HG03442 (cell line): ENCODE results near the gene KCNQ1.
A peak's percentile ranks its signal among the peaks of the same experiment; 100 is the strongest.

ENCODE experiments used
- ATAC-seq: cut with Tn5 transposase; IDR thresholded peaks from one replicate; pipeline ENCODE4 v1.9.1; 2021; ENCODE audit warnings: mild to moderate bottlenecking, moderate library complexity; ENCODE audit not compliant: unreplicated experiment

KCNQ1 gene

DNA sequence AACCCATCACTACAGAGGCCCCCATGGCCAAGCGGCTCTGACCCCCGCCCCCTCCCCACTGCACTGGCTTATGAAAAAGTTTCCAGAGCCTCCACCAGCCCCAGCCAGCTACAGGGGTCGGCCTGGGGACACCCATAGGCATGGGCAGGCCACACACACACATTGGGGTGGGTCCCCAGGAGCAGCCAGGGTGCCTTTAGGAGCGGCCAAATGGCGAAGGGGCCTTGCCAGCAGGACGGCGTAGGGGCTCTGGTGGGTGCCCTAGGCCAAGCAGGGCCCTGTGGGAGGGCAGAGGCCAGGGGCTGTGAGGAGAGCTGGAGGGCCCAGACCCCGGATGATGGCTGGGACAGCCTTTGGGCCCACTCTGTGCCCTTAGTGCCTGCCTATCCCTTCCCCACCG is 34.2 kb upstream of the KCNQ1 start:
- ATAC-seq, result no peak

DNA sequence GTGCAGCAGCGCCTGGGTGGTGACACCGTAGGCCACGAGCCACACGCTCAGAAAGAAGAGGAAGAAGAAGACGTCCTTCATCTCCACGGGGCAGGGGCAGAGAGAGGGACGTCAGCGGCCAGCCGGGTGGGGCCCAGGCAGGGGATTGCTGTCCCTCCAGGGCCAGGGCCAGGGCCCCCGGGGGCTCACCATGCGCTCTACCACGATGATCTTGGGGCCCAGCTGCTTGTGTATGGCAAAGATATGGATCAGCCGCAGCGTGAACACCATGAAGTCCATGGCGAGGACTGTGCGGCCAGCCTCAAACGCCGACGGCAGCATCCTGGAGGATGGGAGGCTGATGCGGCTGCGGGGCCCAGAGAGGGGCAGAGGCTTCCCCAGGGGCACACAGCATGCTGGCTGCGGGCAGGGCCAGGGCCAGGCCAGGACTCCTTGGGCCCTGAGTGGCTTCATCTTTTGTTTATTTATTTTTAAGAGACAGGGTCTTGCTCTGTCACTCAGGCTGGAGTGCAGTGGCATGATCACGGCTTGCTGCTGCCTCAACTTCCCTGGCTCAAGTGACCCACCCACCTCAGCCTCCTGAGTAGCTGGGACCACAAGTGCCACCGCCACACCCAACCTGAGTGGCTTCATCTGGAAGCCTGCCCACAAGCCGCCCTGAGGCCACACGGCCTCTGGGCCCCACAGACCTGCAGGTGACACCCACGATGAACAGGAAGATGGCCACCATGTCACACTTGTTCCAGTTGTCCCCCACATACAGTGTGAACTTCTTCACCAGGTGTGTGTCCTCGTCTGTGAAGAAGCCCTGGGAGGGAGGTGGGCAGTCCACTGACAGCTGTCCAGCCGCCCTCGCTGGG is 33.1 kb upstream of the KCNQ1 start:
- ATAC-seq, result no peak

DNA sequence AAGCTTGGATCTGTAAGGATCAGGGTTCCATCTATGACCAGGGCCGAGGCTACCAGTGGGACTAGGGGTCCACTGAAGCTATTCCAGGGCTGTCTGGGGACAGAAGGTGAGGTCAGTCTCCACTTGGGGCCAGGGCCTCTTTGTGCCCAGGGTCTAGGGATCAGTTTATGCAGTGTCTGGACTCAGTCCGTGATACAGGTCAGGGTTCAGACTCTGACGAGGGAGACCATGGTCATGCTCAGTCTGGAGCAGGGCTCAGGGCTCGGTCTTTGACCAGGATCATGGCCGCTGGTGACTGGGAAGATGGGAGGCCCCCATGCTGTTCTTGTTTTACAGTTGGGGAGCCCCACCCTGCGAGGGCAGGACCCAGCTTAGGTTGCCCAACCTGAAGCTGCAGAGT is 32.5 kb upstream of the KCNQ1 start:
- ATAC-seq, result no peak

DNA sequence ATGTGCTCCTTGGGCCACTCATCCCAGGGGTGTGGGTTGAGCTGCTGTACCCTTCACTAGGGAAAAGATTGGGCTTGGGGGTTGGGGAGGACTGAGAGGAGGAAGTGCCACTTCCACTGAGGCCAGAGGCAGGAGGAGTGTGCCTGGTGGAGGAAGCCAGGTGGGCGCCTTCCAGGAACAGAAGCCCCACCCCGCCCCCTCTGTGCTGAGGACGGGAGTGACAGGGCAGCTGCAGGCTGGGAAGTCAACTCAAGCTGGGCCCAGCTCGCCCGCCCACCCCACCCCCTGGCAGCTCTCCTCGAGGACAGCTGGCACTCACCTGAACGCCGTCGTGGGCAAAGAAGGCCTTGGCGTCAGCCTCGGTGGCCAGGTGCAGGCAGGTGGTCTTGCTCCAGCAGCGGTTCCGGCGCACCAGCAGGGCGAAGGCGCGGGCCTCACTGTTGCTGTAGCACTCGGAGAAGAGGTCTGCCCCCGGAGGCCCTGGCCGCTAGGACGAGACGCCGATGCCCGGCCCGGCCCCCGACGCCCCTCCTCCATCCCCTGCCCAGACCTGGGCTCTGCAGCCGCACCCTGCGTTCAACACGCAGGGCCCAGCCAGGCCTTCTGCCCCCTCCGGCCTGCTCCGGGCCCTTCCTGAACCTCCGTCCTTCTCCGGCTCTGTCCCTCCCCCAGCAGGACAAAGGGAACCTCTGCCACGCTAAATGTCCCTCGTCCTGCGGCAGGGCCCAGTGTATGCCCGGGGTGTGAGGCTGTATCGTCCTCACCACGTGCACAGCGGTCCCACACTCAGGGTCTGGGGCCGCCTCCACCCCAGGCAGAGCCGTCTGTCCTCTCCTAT is 30.8 kb upstream of the KCNQ1 start:
- ATAC-seq, result no peak

DNA sequence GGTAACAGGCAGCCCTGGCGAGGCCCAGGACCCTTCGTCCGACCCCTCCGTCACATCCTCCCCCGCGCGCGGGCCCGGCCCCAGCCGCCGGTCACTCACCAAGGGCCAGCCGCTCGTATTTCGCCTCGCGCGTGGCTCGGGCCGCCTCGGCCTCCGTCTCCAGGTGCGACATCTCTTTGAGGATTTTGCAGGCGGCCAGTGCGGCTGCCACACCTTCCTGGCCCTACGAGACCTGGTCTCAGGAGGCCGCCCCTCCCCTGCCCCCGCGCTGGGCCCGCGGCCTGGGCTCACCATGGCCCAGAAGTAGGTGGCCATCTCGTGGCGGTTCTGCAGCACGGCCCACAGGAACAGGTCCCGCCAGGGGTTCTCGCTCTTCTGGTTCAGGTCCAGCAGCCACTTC is 30.2 kb upstream of the KCNQ1 start:
- no peak for ATAC-seq

DNA sequence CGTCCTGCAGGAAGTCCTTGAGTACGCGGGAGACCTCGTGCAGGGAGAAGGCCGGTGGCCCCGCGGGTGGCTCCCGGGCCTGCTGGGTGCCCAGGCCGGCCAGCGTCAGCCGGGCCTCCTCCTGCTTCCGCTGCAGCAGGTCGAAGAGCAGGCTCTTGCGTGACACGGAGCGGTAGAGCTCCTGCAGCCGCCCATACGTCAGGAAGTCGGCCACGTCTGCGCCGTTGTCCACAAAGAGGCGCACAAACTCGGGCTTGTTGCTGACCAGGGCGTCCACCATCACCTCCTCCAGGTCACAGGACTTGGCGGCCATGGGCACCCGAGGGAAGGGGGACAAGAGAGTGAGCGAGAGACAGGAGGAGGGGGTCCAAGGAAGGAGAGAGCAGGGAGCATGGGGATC is 29.6 kb upstream of the KCNQ1 start:
- no peak for ATAC-seq

DNA sequence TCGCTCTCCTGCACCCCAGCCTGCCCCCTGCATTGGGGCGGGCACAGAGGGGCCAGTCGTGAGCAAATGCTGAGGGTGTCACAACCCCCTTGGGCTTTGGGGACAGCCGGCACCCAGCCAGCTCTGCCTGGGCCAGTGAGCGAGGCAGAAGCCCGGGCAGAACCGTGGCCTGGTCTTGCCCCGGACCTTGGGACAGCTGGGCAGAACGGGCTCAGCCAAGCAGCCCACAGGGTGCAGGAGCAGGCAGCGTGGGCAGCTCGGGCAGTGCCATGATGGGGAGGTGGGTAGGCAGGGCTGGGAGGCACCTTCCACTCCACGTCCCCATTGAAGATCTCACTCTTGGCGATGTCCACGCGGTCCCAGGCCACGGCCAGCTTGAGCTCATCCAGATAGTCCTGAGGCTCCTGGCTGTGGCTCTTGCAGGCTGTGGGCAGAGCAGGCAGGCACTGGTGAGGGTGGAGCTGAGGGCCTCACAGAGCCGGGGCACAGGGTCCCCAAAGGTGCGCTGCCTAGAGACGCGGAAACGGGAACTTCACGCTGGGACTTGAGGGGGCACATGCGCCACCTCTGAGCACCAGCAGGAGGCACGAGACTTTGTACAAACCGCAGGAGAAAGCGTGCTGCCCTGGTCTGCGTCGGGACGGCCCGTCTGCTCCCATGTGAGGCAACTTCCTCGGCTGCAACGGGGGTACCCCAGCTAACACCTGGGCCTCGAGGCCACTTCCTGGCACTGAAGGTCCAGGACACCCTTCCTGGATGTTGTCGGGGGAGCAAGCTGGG is 29.0 kb upstream of the KCNQ1 start:
- no peak for ATAC-seq

DNA sequence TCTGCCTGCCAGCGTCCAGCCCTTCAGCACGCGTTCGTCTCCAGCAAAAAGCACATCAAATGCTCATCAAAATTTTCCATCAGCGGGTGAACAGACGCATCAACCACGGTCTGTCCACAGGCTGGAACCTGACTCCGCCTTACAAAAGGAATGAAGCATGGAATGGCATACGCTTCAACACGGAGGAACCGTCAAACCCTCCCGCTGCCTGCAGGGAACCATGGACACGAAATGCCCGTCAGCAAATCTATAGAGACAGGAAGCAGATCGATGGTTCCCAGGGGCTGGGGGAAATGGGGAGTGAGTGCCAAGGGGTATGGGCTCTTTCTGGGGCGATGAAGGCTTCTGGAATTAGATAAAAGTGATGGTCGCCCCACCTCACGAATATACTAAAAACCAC is 28.0 kb upstream of the KCNQ1 start:
- no peak for ATAC-seq

DNA sequence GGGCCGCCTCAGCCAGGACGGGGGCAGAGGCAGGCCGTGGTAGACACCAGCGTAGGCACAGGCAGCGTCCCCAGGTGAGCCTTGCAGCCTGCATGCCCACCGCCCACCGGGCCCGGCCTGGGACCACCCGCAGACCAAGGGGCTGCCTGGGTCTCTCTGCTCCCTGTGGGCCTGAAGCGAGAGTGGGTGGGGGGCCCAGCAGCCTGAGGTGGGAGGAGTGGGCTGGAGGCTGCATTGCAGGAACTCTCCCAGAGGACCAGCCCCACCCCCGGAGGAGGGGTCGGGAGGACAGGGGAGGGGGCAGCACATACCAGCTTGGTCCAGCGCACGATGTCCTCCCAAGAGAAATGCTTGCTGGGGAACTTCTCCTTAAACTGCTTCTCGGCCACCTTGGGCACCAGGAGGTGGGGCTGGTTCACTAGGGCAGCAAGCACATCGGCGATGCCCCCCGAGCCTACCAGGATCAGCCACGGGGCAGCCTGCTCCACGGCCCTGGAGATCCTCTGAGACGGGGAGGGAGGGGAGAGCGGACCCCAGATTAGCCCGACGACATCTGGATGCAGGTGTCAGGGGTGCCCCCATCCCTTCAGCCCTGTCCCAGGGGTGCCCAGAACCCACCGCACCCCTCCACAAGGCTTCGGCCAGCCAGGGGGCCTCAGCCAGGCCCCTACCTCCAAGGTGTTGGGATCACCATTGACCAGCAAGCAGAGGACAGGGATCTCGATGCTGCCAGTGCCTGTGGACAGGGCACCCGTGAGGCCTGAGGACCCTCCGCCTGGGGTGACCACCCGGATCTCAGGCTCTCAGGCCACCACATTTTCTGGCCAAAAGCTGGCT is 26.7 kb upstream of the KCNQ1 start:
- ATAC-seq, result no peak

DNA sequence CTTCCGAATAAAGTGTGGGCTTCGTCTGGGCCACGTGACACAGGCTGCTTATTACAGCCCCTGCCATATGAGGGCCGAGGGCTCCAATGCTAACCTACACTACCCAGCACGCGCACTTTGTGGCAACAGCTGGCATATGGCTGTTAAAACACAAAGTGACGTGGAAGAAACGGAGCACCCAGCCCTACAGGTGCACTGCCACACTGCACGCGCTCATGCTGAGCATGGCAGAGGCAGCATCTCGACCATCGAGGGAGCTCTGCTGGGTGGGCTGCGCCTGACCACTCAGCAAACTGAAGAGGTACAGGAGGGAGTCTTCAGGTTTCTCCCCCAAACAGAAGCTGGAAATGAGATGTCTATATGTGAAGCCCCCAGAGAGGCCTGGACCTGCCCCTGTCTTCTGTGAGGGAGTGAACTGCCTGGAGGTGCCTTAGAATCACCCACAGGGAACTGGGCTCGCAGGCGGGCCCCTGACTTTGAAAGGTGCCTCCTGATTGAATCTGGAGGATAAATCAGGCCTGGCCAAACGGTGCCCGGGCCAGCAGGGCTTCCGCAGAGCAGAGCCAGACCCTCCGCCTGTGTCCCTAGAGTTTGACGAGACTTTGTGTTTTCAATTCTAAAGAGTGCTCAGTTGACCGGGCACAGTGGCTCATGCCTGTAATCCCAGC is 26.0 kb upstream of the KCNQ1 start:
- ATAC-seq, result no peak

DNA sequence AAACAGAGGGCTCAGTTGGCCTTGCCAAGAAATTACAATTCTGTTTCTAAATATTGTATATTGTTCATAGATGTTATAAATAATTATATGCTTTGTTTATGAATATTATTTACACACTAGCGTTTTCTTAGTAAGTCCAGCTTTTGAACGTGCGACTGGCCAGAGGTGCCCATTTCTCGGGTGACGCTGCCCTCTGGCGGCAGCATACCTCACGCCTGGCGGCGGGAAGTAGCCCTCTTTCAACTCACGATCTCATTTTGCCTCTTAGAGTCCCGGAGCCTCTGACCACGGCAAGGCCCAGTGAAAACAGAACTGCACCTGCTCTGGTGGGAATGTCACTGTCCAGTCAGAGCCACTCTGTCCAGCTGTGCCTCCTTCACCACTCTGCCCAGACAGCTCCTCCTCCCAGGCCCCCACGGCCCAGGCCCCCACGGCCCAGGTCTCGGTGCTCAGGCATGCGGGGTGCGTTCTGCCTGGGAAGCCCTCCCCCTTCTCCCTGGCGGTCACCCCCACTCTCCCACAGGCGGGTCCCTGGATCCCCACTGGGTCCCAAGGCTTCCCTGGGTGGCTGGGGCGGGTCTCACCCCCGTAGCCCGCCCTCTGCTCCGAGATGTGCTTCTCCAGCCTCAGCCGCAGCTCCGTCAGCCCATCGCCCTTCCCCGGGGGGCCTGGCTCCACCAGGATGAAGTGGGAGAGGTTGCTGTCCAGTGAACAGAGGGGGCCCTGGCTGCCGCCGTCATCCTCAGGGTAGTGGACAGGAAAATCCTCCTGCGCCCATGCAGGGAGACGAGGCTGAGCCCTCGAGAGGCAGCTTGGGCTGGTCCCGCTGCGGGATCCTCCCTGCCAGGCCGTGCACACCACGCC is 24.9 kb upstream of the KCNQ1 start:
- ATAC-seq, result no peak

DNA sequence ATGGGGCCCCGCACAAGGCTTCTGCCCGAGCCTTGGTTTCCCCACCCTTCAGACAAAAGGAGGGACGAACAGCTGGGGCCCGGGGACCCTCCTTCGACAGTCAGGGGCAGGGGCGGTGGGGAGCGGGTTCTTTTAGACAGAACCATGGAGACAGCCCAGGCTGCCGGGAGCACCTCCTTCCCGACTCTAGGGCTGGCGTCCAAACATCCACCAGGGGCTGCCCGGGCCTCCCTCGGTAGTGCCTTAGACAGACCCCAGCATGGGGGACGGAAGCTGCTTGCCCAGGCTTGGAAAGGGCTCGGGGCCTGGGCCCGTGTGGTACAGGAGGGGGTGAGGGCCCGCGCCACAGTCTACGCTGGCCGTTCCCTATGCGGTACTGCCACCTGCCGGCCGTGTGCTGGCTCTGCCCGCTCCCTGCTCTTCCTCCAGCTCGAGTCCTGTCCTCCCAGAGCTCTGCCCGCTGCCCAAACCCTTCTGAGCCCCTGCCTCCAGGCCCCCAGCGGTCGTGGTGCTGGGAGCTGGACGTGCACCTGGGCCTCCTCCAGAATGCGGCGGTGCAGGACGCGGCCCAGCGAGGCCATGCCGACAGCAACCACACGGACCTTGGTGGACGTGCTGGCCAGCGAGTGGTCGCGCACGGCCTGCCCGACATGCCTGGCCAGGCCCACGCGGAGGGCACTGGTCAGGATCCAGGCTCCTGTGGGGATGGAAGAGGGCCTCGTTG is 24.1 kb upstream of the KCNQ1 start:
- peak; percentile 57 for ATAC-seq

DNA sequence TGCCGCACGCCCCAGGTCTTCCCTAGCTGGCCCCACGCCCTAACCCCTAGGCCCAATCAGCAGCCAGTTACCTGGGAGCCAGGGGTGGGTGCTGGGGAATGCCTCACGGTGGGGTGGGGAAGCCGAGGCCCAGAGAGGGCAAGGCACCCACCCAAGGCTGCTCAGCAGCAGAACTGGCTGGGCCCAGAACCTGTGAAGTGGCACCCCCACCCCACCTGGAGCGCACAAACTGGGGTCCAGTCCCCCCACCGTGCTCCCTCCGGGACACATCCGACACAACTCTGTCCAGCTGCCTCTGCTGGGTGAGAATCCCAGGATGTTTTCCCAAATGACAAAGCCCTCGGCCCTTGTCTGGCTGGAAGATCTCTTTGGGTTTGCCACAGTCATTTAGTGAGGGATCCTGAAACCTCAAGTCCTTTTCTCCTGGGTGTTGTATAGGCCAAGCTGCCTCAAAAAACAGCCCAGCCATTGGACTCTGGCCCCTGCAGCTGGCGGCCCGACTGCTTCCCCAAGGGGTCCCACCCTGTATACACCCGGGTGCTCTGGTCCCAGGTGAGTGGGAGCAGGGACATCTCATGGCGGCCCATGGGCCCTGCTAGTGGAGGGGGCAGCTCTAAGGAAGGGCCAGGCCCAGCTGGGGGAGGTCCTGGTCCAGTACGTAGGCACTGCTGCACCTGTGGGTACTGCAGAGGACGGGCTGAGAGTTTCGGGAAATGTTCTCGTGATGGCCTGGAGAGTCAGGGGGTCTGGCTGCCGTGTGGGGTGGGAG is 23.4 kb upstream of the KCNQ1 start:
- no peak for ATAC-seq

DNA sequence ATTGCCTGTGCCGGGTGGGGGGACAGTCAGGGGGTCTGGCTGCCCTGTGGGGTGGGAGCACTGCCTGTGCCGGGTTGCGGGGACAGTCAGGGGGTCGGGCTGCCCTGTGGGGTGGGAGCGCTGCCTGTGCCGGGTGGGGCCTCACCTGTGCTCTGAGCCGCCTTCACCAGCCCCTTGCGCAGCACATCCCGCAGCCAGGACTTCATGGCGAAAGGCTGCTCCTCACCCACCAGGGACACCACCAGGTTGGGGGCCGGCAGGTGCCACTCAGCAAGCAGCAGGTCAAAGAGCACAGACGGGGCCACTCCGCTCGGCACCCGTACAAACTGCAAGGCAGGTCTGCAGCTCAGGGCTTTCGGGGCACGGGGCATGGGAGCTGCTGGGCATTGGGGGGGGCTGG is 22.8 kb upstream of the KCNQ1 start:
- no peak for ATAC-seq

DNA sequence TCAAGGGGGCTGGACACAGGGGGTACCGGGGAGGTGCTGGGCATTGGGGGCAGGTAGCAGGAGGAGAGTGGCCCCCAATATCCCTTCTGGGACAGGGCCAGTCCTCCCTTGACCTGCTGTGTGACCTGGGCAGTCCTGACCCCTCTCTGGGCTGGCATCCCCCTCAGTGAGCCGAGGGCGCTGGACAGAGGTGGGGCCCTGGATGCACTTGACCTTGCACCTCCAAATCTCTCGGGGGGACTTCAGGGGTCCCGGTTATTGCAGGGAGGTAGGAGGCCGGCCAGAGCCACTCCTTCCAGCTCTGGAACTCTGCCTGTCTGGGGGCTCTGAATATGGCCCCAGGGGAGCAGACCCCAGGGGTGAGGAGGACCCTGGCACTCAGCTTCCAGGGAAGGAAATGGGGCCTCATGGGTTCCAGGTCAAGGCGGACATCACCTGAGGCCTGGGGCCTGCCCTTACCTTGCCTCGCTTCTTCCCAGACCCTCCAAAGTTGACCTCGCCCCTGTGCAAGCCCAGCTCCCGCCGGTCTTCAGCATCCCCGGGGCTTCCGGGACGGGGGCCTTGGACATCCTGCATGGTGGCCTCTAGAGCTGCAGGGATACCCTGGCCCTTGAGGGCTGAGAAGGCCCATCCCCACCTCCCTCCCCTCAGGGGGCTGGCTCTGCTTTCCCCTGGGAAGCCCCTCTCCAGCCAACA is 22.2 kb upstream of the KCNQ1 start:
- no peak for ATAC-seq

DNA sequence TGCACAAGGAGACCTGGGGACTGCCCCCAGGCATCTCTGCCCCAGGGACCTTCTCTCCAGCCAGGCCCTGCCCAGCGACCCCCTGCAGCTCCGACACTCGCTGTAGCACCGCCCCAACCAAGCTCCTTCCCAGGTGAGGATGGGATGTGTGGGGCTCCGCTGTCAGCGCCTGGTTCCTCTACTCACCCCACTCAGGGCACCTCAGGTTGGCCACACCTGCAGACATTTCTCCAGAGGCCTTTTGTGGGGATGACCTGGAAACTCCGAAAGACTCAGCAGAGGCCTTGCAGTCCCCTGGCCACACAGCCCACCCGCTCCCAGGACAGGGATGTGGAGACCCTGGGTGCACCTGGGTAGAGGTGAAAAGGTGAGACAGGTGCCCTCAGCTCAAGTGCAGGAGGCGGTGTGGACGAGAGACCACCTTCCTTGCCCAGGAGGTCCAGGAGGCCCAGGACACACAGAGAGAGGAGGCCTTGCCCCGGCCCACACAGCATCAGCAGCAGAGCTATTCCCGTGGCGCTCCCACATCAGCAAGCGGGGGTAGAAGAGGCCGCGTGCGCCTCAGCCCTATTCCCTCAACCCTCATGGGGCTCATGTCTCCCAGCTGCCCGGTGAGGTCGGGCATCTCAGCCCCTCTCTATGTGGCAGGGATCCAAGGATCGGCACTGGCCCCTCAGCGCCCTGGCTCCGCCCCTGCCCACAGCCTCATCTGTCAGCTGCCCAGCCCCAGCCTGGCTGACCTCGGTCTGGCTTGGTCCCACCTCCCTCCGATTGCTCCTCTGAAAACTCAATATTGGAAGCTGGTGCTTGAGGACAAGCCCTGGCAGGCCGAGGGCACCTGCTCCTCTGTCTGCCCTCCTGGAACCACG is 21.4 kb upstream of the KCNQ1 start:
- ATAC-seq, result no peak
